Neural cell (in vitro differentiated cells): ENCODE measurements around the gene RPL7A. TPM values are rescaled to one million over a fixed set of nuclear protein-coding genes. Genes with fewer than 3 reads are reported as not detected.
"Not testable (repeated sequence)": the region's sequence is repeated elsewhere in the genome, so short reads cannot be mapped to it uniquely, and the experiment has no call there.

Experiments
- H2AFZ ChIP-seq: fragments of 200-600, 300-800 bp; sonication (generic), shearing (Covaris generic); 2 replicates; pipeline ENCODE4 v1.6.0; 2014; ENCODE audit warnings: low read depth, mild to moderate bottlenecking, antibody characterized with exemption, low read length, moderate library complexity
- H3F3A ChIP-seq: fragments of 200-600 bp; shearing (Covaris generic); 2 replicates; pipeline ENCODE4 v1.6.1; 2016; ENCODE audit warnings: mild to moderate bottlenecking, moderate library complexity, mixed read lengths, antibody characterized with exemption, low read length; ENCODE audit not compliant: insufficient read depth, poor library complexity, severe bottlenecking
- H3K27ac ChIP-seq: fragments of 200-600, 300-800 bp; sonication (generic), shearing (Covaris generic); 2 replicates; pipeline ENCODE4 v1.5.1; 2014; ENCODE audit warnings: mild to moderate bottlenecking, low read length, moderate library complexity
- H3K27me3 ChIP-seq: fragments of 300-800, 200-600 bp; sonication (generic), shearing (Covaris generic); 2 replicates; pipeline ENCODE4 v1.6.0; 2014; ENCODE audit warnings: mild to moderate bottlenecking, low read depth, low read length, moderate library complexity; ENCODE audit not compliant: insufficient read depth
- H3K36me3 ChIP-seq: fragments of 300-800, 200-600 bp; sonication (generic), shearing (Covaris generic); 2 replicates; pipeline ENCODE4 v1.5.1; 2014; ENCODE audit warnings: mild to moderate bottlenecking, antibody characterized with exemption, low read length, moderate library complexity; ENCODE audit not compliant: insufficient read depth
- H3K4me2 ChIP-seq: fragments of 300-800, 200-600 bp; sonication (generic), shearing (Covaris generic); 2 replicates; pipeline ENCODE4 v1.6.0; 2014; ENCODE audit warnings: mild to moderate bottlenecking, low read length
- H3K4me3 ChIP-seq: fragments of 300-800, 200-600 bp; sonication (generic), shearing (Covaris generic); 2 replicates; pipeline ENCODE4 v1.5.1; 2014; ENCODE audit warnings: mild to moderate bottlenecking, low read length, moderate library complexity
- H3K79me2 ChIP-seq: fragments of 200-600 bp; shearing (Covaris generic); replicated peaks from 2 replicates; pipeline ENCODE4 v1.6.0; 2014; ENCODE audit warnings: mild to moderate bottlenecking, low read length, moderate library complexity; ENCODE audit not compliant: insufficient read depth
- H3K9ac ChIP-seq: fragments of 300-800, 200-600 bp; sonication (generic), shearing (Covaris generic); 2 replicates; pipeline ENCODE4 v1.6.1; 2016; ENCODE audit warnings: mild to moderate bottlenecking, low read length, mixed read lengths
- H3K9me2 ChIP-seq: fragments of 200-600 bp; shearing (Covaris generic); 2 replicates; pipeline ENCODE4 v1.6.1; 2016; ENCODE audit warnings: mild to moderate bottlenecking, low read length, mixed read lengths; ENCODE audit not compliant: insufficient read depth
- H3K9me3 ChIP-seq: fragments of 200-600, 300-800 bp; sonication (generic), shearing (Covaris generic); 2 replicates; pipeline ENCODE4 v1.6.1; 2016; ENCODE audit warnings: mild to moderate bottlenecking, mixed run types, low read length, moderate library complexity, mixed read lengths
- H4K20me1 ChIP-seq: fragments of 200-600 bp; shearing (Covaris generic); 2 replicates; pipeline ENCODE4 v1.6.1; 2016; ENCODE audit warnings: mild to moderate bottlenecking, mixed run types; ENCODE audit not compliant: insufficient read depth
- EP300 ChIP-seq: fragments of 450-650 bp; conservative IDR thresholded peaks from 2 replicates; pipeline ENCODE4 v1.6.1; 2014; ENCODE audit warnings: antibody characterized with exemption, mild to moderate bottlenecking, moderate library complexity; ENCODE audit not compliant: poor library complexity, severe bottlenecking
- EZH2 ChIP-seq: fragments of 200-600, 300-800 bp; shearing (Covaris generic), sonication (generic); IDR thresholded peaks from 2 replicates; pipeline ENCODE4 v1.6.1; 2014; ENCODE audit warnings: antibody characterized with exemption, low read length, borderline replicate concordance, mild to moderate bottlenecking; ENCODE audit not compliant: insufficient read depth, poor library complexity, severe bottlenecking
- MXI1 ChIP-seq: fragments of 450-650 bp; conservative IDR thresholded peaks from 2 replicates; pipeline ENCODE4 v1.6.1; 2014; ENCODE audit warnings: antibody characterized with exemption, mild to moderate bottlenecking; ENCODE audit not compliant: poor library complexity, severe bottlenecking
- POLR2AphosphoS5 ChIP-seq: IDR thresholded peaks from 2 replicates; pipeline ENCODE4 v1.6.1; 2012
- RAD21 ChIP-seq: fragments of 450-650 bp; conservative IDR thresholded peaks from 2 replicates; pipeline ENCODE4 v1.6.1; 2014; ENCODE audit warnings: antibody characterized with exemption, mild to moderate bottlenecking, moderate library complexity
- SMC3 ChIP-seq: fragments of 450-650 bp; conservative IDR thresholded peaks from 2 replicates; pipeline ENCODE4 v1.6.1; 2014; ENCODE audit warnings: antibody characterized with exemption, mild to moderate bottlenecking, moderate library complexity; ENCODE audit not compliant: poor library complexity
- TAF1 ChIP-seq: IDR thresholded peaks from 2 replicates; pipeline ENCODE4 v1.6.1; 2012; ENCODE audit warnings: low read depth
- polyA plus RNA-seq: library from polyadenylated mRNA; depleted of rRNA; stranded (reverse); fragments of >200 nt; gene quantifications from 2 replicates; pipeline ENCODE4 v1.2.3, GENCODE V29; 2014
- TF ChIP-seq, protein P1 (sequence below): fragments of 450-650 bp; IDR thresholded peaks from 2 replicates; pipeline ENCODE4 v1.5.1; 2014; ENCODE audit warnings: antibody characterized with exemption, mild to moderate bottlenecking, moderate library complexity; ENCODE audit not compliant: poor library complexity, severe bottlenecking
- TF ChIP-seq, protein P2 (sequence below): IDR thresholded peaks from 2 replicates; pipeline ENCODE4 v1.6.1; 2012; ENCODE audit warnings: borderline replicate concordance

Gene RPL7A
- polyA plus RNA-seq, 1 donor from 2014 or later, result 1,987 TPM

DNA sequence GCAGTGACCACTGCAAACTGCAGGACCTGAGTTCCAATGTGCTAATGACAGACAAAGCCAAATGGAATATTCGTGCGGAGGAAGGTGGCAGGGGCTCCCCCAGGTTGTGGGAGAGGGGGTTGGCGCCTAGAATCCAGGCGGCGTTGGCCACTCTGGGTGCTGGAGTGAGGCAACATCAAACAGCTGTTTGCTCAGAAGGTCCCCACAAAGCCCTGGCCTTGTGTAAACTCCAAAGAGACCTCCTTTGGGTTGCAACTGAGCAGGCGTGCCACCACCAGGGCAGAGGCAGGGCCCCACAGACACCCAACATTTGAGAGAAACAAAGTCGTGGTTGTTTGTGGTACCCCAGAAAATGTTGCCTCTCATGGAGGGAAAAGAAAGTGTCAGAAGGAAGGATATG is 42.7 kb downstream of the RPL7A start:
- Histone ChIP-seq H2AFZ (no peak overlapping the region), H4K20me1 (no peaks in the 10 kb centered on the region)
- no peak for TF ChIP-seq POLR2AphosphoS5
- no peak for TF ChIP-seq EP300
- TF ChIP-seq TAF1, result no peak
- TF ChIP-seq MXI1, result no peak
- no peak for TF ChIP-seq RAD21
- TF ChIP-seq, protein P1, sequence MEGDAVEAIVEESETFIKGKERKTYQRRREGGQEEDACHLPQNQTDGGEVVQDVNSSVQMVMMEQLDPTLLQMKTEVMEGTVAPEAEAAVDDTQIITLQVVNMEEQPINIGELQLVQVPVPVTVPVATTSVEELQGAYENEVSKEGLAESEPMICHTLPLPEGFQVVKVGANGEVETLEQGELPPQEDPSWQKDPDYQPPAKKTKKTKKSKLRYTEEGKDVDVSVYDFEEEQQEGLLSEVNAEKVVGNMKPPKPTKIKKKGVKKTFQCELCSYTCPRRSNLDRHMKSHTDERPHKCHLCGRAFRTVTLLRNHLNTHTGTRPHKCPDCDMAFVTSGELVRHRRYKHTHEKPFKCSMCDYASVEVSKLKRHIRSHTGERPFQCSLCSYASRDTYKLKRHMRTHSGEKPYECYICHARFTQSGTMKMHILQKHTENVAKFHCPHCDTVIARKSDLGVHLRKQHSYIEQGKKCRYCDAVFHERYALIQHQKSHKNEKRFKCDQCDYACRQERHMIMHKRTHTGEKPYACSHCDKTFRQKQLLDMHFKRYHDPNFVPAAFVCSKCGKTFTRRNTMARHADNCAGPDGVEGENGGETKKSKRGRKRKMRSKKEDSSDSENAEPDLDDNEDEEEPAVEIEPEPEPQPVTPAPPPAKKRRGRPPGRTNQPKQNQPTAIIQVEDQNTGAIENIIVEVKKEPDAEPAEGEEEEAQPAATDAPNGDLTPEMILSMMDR, result no peak
- TF ChIP-seq EZH2, result no peak
- TF ChIP-seq, protein P2, sequence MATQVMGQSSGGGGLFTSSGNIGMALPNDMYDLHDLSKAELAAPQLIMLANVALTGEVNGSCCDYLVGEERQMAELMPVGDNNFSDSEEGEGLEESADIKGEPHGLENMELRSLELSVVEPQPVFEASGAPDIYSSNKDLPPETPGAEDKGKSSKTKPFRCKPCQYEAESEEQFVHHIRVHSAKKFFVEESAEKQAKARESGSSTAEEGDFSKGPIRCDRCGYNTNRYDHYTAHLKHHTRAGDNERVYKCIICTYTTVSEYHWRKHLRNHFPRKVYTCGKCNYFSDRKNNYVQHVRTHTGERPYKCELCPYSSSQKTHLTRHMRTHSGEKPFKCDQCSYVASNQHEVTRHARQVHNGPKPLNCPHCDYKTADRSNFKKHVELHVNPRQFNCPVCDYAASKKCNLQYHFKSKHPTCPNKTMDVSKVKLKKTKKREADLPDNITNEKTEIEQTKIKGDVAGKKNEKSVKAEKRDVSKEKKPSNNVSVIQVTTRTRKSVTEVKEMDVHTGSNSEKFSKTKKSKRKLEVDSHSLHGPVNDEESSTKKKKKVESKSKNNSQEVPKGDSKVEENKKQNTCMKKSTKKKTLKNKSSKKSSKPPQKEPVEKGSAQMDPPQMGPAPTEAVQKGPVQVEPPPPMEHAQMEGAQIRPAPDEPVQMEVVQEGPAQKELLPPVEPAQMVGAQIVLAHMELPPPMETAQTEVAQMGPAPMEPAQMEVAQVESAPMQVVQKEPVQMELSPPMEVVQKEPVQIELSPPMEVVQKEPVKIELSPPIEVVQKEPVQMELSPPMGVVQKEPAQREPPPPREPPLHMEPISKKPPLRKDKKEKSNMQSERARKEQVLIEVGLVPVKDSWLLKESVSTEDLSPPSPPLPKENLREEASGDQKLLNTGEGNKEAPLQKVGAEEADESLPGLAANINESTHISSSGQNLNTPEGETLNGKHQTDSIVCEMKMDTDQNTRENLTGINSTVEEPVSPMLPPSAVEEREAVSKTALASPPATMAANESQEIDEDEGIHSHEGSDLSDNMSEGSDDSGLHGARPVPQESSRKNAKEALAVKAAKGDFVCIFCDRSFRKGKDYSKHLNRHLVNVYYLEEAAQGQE, result no peak
- TF ChIP-seq SMC3, result no peak

DNA sequence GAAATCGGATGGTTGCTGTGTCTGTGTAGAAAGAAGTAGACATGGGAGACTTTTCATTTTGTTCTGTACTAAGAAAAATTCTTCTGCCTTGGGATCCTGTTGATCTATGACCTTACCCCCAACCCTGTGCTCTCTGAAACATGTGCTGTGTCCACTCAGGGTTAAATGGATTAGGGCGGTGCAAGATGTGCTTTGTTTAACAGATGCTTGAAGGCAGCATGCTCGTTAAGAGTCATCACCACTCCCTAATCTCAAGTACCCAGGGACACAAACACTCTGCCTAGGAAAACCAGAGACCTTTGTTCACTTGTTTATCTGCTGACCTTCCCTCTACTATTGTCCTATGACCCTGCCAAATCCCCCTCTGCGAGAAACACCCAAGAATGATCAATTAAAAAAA is 43.4 kb downstream of the RPL7A start:
- H3K9me3 ChIP-seq, H3F3A ChIP-seq, H3K4me2 ChIP-seq, H3K4me3 ChIP-seq, H3K36me3 ChIP-seq, H4K20me1 ChIP-seq, H3K27ac ChIP-seq, H3K79me2 ChIP-seq, H3K9ac ChIP-seq, H3K27me3 ChIP-seq, H3K9me2 ChIP-seq, H2AFZ ChIP-seq: not testable (repeated sequence)

More for the DNA sequence above, 42.7 kb downstream of the RPL7A start:
- Histone ChIP-seq H3K9me3 (no peaks in the 10 kb centered on the region), H3F3A (no peaks in the 10 kb centered on the region), H3K4me3 (no peak overlapping the region), H3K9me2 (no peaks in the 10 kb centered on the region), H3K27me3 (no peaks in the 10 kb centered on the region), H3K4me2 (no peak overlapping the region), H3K36me3 (no peaks in the 10 kb centered on the region), H3K27ac (no peak overlapping the region), H3K79me2 (no peaks in the 10 kb centered on the region), H3K9ac (no peak overlapping the region)

DNA sequence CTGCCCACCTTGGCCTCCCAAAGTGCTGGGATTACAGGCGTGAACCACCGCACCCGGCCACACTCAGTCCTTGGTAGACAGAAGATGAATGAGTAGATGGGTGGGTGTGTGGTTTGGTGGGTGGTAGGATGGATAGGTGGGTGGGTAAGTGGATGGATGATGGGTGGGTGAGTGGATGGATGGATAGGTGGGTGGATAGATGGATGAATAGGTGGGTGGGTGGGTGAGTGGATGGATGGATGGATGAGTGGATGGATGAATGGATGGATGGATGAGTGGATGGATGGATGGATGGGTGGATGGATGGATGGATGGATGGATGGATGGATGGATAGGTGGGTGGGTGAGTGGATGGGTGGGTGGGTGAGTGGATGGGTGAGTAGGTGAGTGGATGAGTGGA is 44.3 kb downstream of the RPL7A start:
- not testable (repeated sequence) for H3K4me3 ChIP-seq, H3K9ac ChIP-seq, H3K36me3 ChIP-seq, H3K79me2 ChIP-seq, H3K4me2 ChIP-seq, H3K9me2 ChIP-seq, H3K9me3 ChIP-seq, H3K27me3 ChIP-seq, H3K27ac ChIP-seq, H2AFZ ChIP-seq, H4K20me1 ChIP-seq, H3F3A ChIP-seq
